Measurements from ENCODE around the gene NIPAL3. TPM values are rescaled to one million over a fixed set of nuclear protein-coding genes. Genes with fewer than 3 reads are reported as not detected.
"Not testable (repeated sequence)": the region's sequence is repeated elsewhere in the genome, so short reads cannot be mapped to it uniquely, and the experiment has no call there.

Gene NIPAL3
- total RNA-seq, 1 donor from 2014 or later, result 29.3 TPM

GRCh38 chr1:24483441-24483840 is 67.8 kb downstream of the NIPAL3 start:
- peaks cover 3% of the 10 kb centered on the region for H3K4me1 Mint-ChIP-seq (ENCODE audit: low read depth)
- H3K27me3 Mint-ChIP-seq (ENCODE audit: low read depth), result no peaks in the 10 kb centered on the region
- H3K27ac Mint-ChIP-seq (ENCODE audit: unreplicated experiment), result no peak overlapping the region
- no peaks in the 10 kb centered on the region for H3K36me3 Mint-ChIP-seq (ENCODE audit: low read depth)
- H3K4me3 Mint-ChIP-seq (ENCODE audit: unreplicated experiment), result no peak overlapping the region
- DNase-seq (ENCODE audit: low spot score), result no peak
- TF ChIP-seq CTCF (IDR thresholded peaks at IDR 0.05), result no peak
- H3K9me3 Mint-ChIP-seq (ENCODE audit: low read depth), result no peaks in the 10 kb centered on the region

GRCh38 chr1:24484199-24484598 is 68.6 kb downstream of the NIPAL3 start:
- Mint-ChIP-seq H3K27ac (ENCODE audit: unreplicated experiment) (no peak overlapping the region), H3K4me1 (ENCODE audit: low read depth) (peaks cover 3% of the 10 kb centered on the region), H3K9me3 (ENCODE audit: low read depth) (no peaks in the 10 kb centered on the region), H3K4me3 (ENCODE audit: unreplicated experiment) (no peak overlapping the region), H3K27me3 (ENCODE audit: low read depth) (no peaks in the 10 kb centered on the region), H3K36me3 (ENCODE audit: low read depth) (peaks cover 1% of the 10 kb centered on the region)
- no peak for TF ChIP-seq CTCF (IDR thresholded peaks at IDR 0.05)
- DNase-seq (ENCODE audit: low spot score), result no peak

GRCh38 chr1:24486331-24487065 is 70.9 kb downstream of the NIPAL3 start:
- Mint-ChIP-seq H3K9me3 (ENCODE audit: low read depth) (no peaks in the 10 kb centered on the region), H3K4me1 (ENCODE audit: low read depth) (no peaks in the 10 kb centered on the region), H3K27ac (ENCODE audit: unreplicated experiment) (no peak overlapping the region), H3K27me3 (ENCODE audit: low read depth) (peaks cover 2% of the 10 kb centered on the region), H3K36me3 (ENCODE audit: low read depth) (peaks cover 1% of the 10 kb centered on the region), H3K4me3 (ENCODE audit: unreplicated experiment) (no peak overlapping the region)
- TF ChIP-seq CTCF (IDR thresholded peaks at IDR 0.05), result no peak
- no peak for DNase-seq (ENCODE audit: low spot score)

- Mint-ChIP-seq H3K4me1 (ENCODE audit: low read depth) (no peaks in the 10 kb centered on the region), H3K4me3 (ENCODE audit: unreplicated experiment) (no peak overlapping the region), H3K9me3 (ENCODE audit: low read depth) (no peaks in the 10 kb centered on the region), H3K27ac (ENCODE audit: unreplicated experiment) (no peak overlapping the region), H3K36me3 (ENCODE audit: low read depth) (peaks cover 1% of the 10 kb centered on the region), H3K27me3 (ENCODE audit: low read depth) (peaks cover 7% of the 10 kb centered on the region)
- no peak for DNase-seq (ENCODE audit: low spot score)
- TF ChIP-seq CTCF (IDR thresholded peaks at IDR 0.05), result no peak
Observed at GRCh38 chr1:24487455-24487854, 71.9 kb downstream of the NIPAL3 start.

- not testable (repeated sequence) for H3K4me3 Mint-ChIP-seq (ENCODE audit: unreplicated experiment); H3K9me3 Mint-ChIP-seq (ENCODE audit: low read depth); H3K36me3 Mint-ChIP-seq (ENCODE audit: low read depth); H3K4me1 Mint-ChIP-seq (ENCODE audit: low read depth); DNase-seq (ENCODE audit: low spot score); H3K27ac Mint-ChIP-seq (ENCODE audit: unreplicated experiment)
- H3K27me3 Mint-ChIP-seq (ENCODE audit: low read depth), result peaks cover 10% of the 10 kb centered on the region
Observed at GRCh38 chr1:24488159-24488558, 72.6 kb downstream of the NIPAL3 start.

GRCh38 chr1:24489674-24490073 is 74.1 kb downstream of the NIPAL3 start:
- Mint-ChIP-seq H3K4me1 (ENCODE audit: low read depth) (no peaks in the 10 kb centered on the region), H3K36me3 (ENCODE audit: low read depth) (peaks cover 1% of the 10 kb centered on the region), H3K4me3 (ENCODE audit: unreplicated experiment) (no peak overlapping the region), H3K27ac (ENCODE audit: unreplicated experiment) (no peak overlapping the region), H3K9me3 (ENCODE audit: low read depth) (no peaks in the 10 kb centered on the region), H3K27me3 (ENCODE audit: low read depth) (peaks cover 10% of the 10 kb centered on the region)
- TF ChIP-seq CTCF (IDR thresholded peaks at IDR 0.05), result no peak
- DNase-seq (ENCODE audit: low spot score), result no peak

All from chondrocyte (in vitro differentiated cells).